ENCODE results near the gene SHANK1.

SHANK1 gene

DNA sequence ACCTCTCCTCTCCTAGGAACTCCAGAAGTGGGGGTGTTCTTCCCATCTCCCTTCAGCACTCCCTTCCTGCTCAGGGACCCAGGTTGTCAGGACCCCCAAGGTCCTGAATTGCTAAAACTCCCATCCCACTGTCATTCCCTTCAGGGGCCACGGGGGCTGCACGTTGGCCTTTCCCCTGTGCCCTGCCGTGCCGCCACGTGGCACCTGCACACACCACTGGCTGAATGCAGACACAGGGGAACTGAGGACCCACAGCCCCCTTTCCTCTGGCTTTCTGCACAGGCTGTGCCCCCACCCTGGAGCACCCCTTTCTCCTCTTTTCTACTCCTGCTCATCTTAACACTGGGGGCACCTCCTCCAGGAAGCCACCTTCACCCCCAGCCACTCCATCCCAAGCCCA is 9.0 kb downstream of the SHANK1 start:
- no peak for DNase-seq (ENCODE audit: low spot score)
- in situ Hi-C loops (cut with MboI; ENCODE audit: low sequenced_read_pairs, unreplicated experiment): no loop called here
- TF ChIP-seq, protein P1, sequence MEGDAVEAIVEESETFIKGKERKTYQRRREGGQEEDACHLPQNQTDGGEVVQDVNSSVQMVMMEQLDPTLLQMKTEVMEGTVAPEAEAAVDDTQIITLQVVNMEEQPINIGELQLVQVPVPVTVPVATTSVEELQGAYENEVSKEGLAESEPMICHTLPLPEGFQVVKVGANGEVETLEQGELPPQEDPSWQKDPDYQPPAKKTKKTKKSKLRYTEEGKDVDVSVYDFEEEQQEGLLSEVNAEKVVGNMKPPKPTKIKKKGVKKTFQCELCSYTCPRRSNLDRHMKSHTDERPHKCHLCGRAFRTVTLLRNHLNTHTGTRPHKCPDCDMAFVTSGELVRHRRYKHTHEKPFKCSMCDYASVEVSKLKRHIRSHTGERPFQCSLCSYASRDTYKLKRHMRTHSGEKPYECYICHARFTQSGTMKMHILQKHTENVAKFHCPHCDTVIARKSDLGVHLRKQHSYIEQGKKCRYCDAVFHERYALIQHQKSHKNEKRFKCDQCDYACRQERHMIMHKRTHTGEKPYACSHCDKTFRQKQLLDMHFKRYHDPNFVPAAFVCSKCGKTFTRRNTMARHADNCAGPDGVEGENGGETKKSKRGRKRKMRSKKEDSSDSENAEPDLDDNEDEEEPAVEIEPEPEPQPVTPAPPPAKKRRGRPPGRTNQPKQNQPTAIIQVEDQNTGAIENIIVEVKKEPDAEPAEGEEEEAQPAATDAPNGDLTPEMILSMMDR (IDR thresholded peaks at IDR 0.05; ENCODE audit: borderline replicate concordance, control extremely low read depth, extremely low read depth, insufficient read depth, missing control alignments): no peak

- in situ Hi-C loops (cut with MboI; ENCODE audit: low sequenced_read_pairs, unreplicated experiment): no loop called here
- TF ChIP-seq, protein P1 (IDR thresholded peaks at IDR 0.05; ENCODE audit: borderline replicate concordance, control extremely low read depth, extremely low read depth, insufficient read depth, missing control alignments): no peak
- no peak for DNase-seq (ENCODE audit: low spot score)
Measured at GRCh38 chr19:50710094-50710493, 9.5 kb downstream of the SHANK1 start.

GRCh38 chr19:50708179-50708879 is 11.3 kb downstream of the SHANK1 start:
- TF ChIP-seq, protein P1 (IDR thresholded peaks at IDR 0.05; ENCODE audit: borderline replicate concordance, control extremely low read depth, extremely low read depth, insufficient read depth, missing control alignments): no peak
- in situ Hi-C loops (cut with MboI; ENCODE audit: low sequenced_read_pairs, unreplicated experiment): no loop called here
- DNase-seq (ENCODE audit: low spot score): no peak

GRCh38 chr19:50706387-50706786 is 13.2 kb downstream of the SHANK1 start:
- TF ChIP-seq, protein P1 (IDR thresholded peaks at IDR 0.05; ENCODE audit: borderline replicate concordance, control extremely low read depth, extremely low read depth, insufficient read depth, missing control alignments): no peak
- in situ Hi-C loops (cut with MboI; ENCODE audit: low sequenced_read_pairs, unreplicated experiment): no loop called here
- no peak for DNase-seq (ENCODE audit: low spot score)

- TF ChIP-seq, protein P1 (IDR thresholded peaks at IDR 0.05; ENCODE audit: borderline replicate concordance, control extremely low read depth, extremely low read depth, insufficient read depth, missing control alignments): peak; percentile 64
- in situ Hi-C loops (cut with MboI; ENCODE audit: low sequenced_read_pairs, unreplicated experiment): no loop called here
- peak; percentile 82 for DNase-seq (ENCODE audit: low spot score)
Measured at GRCh38 chr19:50705422-50706019, 14.1 kb downstream of the SHANK1 start.

GRCh38 chr19:50703915-50704796 is 15.4 kb downstream of the SHANK1 start:
- in situ Hi-C loops (cut with MboI; ENCODE audit: low sequenced_read_pairs, unreplicated experiment): no loop called here
- DNase-seq (ENCODE audit: low spot score): no peak
- TF ChIP-seq, protein P1 (IDR thresholded peaks at IDR 0.05; ENCODE audit: borderline replicate concordance, control extremely low read depth, extremely low read depth, insufficient read depth, missing control alignments): no peak

Measured in GM13976 (cell line).